HG03520 (cell line): ENCODE results near the gene CELF2.

Source experiments
- ATAC-seq: cut with Tn5 transposase; IDR thresholded peaks from one replicate; pipeline ENCODE4 v1.9.1; 2021; ENCODE audit warnings: mild to moderate bottlenecking, moderate library complexity; ENCODE audit not compliant: unreplicated experiment

CELF2 gene

DNA sequence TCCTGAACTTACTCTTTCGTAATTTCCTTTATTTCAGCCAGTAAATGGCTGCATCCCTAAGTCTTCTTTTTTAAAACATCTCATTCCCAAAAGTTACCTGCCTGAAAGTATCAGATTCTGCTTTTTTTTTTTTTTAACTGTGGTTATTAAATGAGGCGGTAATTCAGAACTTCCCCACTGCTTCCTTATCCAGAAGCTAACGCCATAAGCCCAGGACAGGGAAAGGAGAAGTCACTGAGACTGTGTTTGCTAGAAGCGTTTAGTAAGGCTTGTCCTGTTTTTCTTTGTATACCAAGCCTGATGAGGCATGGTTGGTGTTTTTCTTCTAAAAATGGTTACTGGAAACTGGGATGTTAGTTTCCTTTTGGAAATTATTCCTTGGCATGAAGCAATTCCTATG lies 197.8 kb downstream of the CELF2 start:
- no peak for ATAC-seq

GRCh38 chr10:11217521-11217920 lies 199.8 kb downstream of the CELF2 start:
- ATAC-seq = no peak

- ATAC-seq = no peak
Measured at GRCh38 chr10:11218395-11218794, 200.7 kb downstream of the CELF2 start.

DNA sequence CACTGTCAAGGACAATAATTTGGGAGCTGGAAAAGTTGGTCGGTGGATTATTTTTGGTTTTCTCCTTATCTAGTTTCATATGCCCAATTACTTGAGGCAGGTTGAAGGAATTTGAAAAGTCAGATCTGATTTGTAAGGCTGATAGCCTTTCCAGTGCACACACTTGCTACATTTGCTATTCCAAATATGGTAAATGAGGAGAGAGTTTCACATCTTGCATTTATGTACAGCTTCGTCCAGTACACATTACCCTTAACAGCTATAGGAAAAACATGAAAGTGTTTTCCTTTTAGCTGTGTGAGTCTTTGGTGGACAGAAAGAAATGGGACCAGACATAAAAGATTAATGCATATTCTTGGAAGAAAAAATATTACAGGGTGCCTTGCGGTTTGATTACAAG lies 201.8 kb downstream of the CELF2 start:
- no peak for ATAC-seq

DNA sequence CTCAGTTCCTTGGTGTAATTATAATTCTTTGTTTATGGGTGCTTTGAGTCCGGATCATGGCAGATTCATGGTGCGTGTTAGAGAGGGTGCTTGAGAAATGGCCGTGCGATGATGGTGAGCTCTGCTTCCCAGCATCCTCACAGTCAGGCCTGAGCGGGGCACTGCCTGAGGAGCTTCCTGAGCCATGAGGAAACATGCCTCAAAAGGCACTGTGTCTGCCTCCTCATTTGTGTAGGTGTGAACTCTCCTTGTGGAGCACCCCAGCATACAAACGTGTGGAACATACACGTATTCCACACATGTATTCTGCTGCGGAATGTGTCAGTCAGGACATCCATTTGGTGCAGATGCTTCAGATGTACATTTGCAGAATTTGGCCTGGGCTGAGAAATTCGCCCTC lies 205.4 kb downstream of the CELF2 start:
- ATAC-seq = no peak

DNA sequence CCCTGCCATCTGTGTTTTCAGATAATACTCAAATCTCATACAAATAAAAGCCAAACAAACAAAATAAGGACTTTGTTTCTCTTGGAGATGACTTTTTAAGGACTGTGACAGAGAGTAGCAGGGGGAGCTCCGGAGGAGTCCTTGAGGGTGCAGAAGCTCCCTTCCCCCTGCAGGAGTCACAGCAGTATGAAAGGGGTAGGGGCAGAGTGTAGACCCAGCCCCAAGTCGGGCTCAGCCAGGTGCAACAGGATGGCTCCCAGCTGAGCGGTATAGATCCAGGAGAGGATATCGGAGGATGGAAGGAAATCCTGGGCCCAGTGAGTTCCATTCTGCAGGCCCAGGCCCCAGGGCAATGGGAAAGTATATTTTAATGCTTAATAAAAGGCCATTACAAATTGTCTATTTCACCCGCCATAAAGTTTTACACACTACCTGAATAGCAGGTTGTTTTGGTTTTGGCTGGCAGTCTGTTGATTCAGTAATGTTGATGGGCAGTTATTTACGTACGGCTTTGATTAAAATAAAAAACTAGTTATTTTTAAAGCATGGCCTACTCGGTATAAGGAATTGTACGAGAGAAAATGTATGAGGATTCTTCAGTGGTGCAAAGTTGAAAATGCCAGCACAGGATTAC lies 206.0 kb downstream of the CELF2 start:
- ATAC-seq = no peak

DNA sequence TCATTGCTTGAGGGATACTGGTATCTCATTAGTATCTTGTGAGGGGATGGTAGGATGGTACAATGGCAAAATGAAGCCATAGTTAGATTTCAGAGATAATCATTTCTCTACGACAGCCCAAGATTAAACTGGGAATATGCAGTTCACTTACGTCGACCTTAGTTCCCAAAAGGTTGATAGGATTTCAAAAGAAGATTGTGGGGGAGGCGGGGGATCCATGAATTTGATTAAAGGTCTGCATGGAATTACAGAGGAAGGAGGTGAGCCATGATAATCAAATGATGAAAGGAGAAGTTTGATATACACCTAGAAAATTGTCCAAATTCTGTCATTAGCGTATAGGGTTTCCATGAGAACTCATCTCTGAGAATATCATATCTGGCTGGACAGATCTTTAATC lies 206.6 kb downstream of the CELF2 start:
- ATAC-seq = no peak

DNA sequence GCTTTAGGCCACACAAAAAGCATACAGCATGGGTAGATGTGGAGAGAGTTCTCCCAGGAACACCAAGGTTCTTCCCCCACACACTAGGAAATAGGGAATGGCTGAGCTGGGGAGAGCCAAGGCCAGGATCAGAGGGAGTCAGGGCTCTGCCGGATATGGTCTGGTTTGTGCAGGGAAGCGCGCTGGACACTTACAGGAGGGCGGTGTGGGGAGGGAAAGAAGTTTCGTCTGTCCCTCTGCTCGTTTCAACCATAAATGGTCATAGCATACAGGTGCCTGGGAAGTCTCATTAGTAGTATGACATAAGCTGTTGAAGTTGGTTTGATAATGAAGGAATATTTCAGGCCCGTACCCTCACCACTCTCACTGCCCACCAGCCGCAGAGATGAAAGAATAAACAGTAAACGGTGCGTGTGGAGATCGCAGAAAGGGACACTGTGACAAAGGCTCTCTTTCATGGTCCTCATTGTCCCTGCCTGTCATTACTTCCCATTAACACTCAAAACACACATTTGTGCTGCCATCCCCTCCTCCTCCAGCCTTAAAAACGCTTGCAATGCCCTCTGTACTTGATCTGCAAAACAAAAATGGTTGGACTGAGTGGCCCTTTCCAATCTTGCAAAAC lies 207.2 kb downstream of the CELF2 start:
- ATAC-seq = no peak

GRCh38 chr10:11225935-11226334 lies 208.3 kb downstream of the CELF2 start:
- ATAC-seq = peak; percentile 39

GRCh38 chr10:11227103-11227502 lies 209.4 kb downstream of the CELF2 start:
- ATAC-seq = peak; percentile 35

DNA sequence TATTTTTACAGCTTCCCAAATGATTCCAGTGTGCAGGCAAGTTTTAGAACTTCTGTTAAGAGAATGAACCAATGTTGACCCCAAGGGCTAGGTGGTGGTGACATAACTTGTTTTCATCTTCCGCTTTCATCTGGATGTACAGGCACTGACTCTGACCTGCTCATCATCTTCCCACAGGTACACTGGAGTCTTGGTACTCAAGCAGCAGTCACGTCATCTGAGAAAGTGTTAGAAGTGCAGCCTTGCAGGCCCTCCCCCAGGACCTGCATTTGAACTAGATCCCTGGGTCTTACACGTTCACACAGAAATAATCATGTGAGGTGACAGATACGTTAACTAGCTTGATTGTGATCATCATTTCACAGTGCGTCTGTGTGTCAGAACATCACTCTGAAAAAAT lies 212.2 kb downstream of the CELF2 start:
- no peak for ATAC-seq

DNA sequence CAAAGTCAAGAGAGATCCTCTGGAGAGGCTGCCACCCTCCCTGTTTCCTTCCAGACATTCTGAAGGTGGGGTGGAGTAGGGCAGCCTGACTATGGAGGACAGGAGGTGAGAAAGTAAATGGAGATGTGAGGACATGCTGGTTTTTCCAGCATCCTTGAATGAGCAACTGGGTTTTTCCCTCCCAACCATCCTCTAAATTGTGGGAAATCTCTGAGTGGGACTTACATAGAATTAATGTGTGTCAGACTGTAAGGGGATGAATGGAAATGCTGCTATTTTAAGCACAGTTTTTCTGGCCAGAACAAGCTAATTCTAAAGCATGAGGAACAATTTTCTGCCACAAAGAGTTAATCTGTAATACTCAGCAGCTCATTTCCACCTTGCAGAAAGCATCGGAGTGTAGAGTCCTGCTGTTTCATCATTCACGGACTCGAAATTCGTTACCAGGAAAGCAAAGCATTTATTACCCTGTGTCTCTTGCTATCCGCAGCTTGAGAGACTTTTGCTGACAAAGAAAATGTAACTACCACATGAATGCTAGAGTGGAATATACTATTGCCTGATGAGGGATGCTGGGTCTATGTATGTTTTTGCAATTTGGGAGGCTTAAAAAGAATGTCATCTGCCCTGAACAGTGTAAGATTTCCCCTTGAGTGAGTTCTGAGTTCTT lies 213.0 kb downstream of the CELF2 start:
- no peak for ATAC-seq

DNA sequence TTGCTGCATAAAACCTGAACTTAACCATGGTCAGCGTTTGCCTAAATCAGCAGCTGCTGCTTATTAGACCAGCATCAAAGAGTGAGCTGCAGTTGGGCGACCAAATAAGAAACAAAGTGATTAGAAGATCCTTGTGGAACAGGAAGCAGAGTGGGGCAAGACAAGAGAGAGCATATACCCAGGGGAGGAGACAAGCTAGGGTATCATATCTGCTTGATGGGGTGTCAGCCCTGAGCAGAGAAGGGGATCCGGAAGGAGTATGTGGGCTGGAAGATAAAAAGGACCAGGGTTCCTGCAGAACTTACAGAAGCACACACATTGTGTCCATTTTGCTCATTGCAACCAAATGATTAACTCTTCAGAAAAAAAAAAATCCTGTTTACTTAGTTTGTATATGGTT lies 213.6 kb downstream of the CELF2 start:
- ATAC-seq = no peak

- no peak for ATAC-seq
Measured at GRCh38 chr10:11232222-11232961, 214.7 kb downstream of the CELF2 start.

- ATAC-seq = no peak
Measured at GRCh38 chr10:11234857-11235531, 217.3 kb downstream of the CELF2 start.

GRCh38 chr10:11235771-11236170 lies 218.1 kb downstream of the CELF2 start:
- ATAC-seq = no peak

DNA sequence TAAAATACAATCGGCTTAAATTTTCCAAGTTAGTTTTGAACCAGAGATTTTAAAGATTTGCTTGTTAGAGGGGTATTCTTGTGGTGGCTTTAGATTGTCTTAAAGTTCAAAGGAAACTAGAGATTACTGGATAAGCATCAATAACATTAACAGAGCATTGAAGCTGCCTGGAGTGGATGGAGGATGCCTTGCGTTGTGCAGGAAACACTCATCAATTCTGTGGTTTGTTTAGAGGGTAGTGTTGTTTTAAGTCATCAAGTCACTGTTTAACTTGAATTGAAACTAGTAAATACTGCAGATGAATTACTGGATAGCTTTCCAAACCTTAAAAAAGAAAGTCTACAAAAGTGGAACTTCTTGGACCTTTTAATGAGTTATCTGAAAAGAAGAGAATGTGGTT lies 218.6 kb downstream of the CELF2 start:
- peak; percentile 59 for ATAC-seq

GRCh38 chr10:11237571-11237970 lies 219.9 kb downstream of the CELF2 start:
- ATAC-seq = peak; percentile 31

DNA sequence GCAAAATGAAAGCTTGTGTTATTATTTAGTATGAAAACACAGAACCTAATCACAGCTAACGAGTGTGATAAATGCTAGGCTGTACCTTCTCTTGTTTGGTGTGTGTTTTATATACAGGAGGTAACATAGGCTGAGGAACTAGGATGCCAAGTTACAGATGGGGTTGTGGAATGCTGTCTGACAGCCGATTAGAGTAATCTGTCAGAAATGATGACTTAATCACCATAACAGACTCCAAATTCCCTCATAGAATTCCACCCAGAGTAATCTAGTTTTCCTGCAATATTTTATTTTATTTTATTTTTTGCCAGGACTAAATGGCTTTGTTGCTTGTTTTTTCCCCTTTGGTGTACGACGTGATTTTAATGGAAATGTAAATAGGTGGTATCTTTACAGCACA lies 221.2 kb downstream of the CELF2 start:
- ATAC-seq = no peak

GRCh38 chr10:11240641-11241040 lies 223.0 kb downstream of the CELF2 start:
- ATAC-seq = no peak
